Esophagus squamous epithelium (tissue), 5 donors: Measurements from ENCODE around the gene ADD3. TPM values are rescaled to one million over a fixed set of nuclear protein-coding genes. Genes with fewer than 3 reads are reported as not detected.

Experiments used
- DNase-seq: peaks from one replicate; lab custom pipeline; 2025; lab: John Stamatoyannopoulos, UW
- H3K27ac ChIP-seq, 4 donors: fragments of 200-600 bp; sonication (generic); one replicate each; pipeline ENCODE4 v1.5.1; 2016 to 2019; ENCODE audit warnings: mild to moderate bottlenecking in 1 of 4
- H3K27me3 ChIP-seq, 4 donors: fragments of 200-600 bp; sonication (generic); 1 replicate in 3 of 4; 2 replicates in 1 of 4; pipeline versions ENCODE4 v1.5.1 to v1.6.0; 2017 to 2021; ENCODE audit warnings: antibody characterized with exemption in 1 of 4
- H3K36me3 ChIP-seq, 3 donors: fragments of 200-600 bp; sonication (generic); one replicate each; pipeline ENCODE4 v1.5.1; 2016 to 2019
- H3K4me1 ChIP-seq, 3 donors: fragments of 200-600 bp; sonication (generic); one replicate each; pipeline ENCODE4 v1.5.1; 2017 to 2019
- H3K4me3 ChIP-seq, 4 donors: fragments of 200-600 bp; sonication (generic); 1 replicate in 3 of 4; 2 replicates in 1 of 4; pipeline ENCODE4 v1.5.1; 2016 to 2019; ENCODE audit warnings: mild to moderate bottlenecking in 2 of 4, moderate library complexity in 1 of 4
- H3K9me3 ChIP-seq, 3 donors: fragments of 200-600 bp; sonication (generic); one replicate each; pipeline ENCODE4 v1.5.1; 2016 to 2019
- POLR2A ChIP-seq, 4 donors: fragments of 450-650 bp; IDR thresholded peaks; one replicate each; pipeline ENCODE4 v1.6.1; 2017; ENCODE audit warnings: antibody characterized with exemption in 4 of 4, mild to moderate bottlenecking in 4 of 4, moderate library complexity in 3 of 4
- whole genome bisulfite sequencing, 2 donors: methylation state at CpG; one replicate each; pipeline ENCODE4 v1.1.5; 2018; 5-methylcytosine and 5-hydroxymethylcytosine counted together
- intact Hi-C: fragments of 100-400 bp; cut with DNase I; formaldehyde crosslinking; loops from one replicate; pipeline ENCODE4 v1.15.0; 2022
- total RNA-seq, 4 donors: library from RNA; depleted of rRNA; stranded (reverse); fragments of >200 nt; gene quantifications; one replicate each; pipeline ENCODE4 v1.1.0, GENCODE V29; 2016
- TF ChIP-seq, protein P1 (sequence below), 6 experiments: fragments of 450-650 bp in 4 of 6; fragments of 200-600 bp in 2 of 6; sonication (generic) in 2 of 6; IDR thresholded peaks; one replicate each; pipeline ENCODE4 v1.5.1; 2016 to 2019; ENCODE audit warnings: antibody characterized with exemption in 6 of 6, mild to moderate bottlenecking in 4 of 6, moderate library complexity in 4 of 6
- donor health status: DM: yes; HTN: yes; CAD: no.

ADD3 gene
- total RNA-seq, 4 donors from 2014 or later = 52.5 to 214 (median 145) TPM

DNA sequence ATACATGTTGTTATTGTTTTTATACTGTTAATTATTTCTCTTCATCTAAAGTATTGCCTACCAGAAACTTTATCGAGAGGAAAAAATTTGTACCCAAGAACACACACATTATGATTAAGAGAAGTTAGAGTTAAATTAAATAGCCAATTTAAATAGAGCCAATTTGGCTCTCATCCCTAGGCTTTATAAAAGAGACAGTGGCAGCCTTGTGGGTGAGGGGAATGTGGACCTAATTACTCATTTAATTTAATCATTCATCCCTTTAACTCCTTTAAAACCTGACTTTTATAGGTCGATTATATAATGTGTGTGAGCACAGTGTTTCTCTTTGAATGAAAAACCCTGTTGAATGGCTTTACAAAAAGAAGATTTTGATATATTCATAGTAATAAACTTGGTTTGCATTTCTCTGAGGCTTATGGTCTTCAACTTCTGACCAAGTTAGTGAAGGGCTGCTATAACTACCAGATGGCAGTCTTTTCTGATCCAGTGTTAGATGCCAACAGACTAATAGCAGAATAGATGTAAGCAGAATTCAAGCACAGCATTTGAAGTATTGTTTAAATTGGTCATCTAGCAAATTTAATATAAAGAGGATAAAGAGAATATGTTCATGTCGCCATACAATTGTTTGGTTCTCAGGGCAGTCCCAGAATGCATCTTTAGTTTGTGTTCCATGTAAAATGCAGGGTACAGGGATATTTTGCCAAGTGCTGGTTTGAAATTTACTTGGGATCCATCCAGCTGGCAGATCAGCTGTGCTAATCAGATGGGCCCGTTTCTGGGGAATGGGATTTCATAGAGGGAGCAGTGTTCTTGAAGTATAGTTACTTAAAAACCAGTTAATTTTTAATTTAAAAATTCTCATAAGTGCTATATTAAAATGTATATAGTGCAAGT, 25.3 kb downstream of the ADD3 start:
- TF ChIP-seq, protein P1, sequence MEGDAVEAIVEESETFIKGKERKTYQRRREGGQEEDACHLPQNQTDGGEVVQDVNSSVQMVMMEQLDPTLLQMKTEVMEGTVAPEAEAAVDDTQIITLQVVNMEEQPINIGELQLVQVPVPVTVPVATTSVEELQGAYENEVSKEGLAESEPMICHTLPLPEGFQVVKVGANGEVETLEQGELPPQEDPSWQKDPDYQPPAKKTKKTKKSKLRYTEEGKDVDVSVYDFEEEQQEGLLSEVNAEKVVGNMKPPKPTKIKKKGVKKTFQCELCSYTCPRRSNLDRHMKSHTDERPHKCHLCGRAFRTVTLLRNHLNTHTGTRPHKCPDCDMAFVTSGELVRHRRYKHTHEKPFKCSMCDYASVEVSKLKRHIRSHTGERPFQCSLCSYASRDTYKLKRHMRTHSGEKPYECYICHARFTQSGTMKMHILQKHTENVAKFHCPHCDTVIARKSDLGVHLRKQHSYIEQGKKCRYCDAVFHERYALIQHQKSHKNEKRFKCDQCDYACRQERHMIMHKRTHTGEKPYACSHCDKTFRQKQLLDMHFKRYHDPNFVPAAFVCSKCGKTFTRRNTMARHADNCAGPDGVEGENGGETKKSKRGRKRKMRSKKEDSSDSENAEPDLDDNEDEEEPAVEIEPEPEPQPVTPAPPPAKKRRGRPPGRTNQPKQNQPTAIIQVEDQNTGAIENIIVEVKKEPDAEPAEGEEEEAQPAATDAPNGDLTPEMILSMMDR (IDR thresholded peaks at IDR 0.05) = no peak
- no peak for TF ChIP-seq POLR2A (IDR thresholded peaks at IDR 0.05)
- intact Hi-C loops = no loop called here
- Histone ChIP-seq H3K9me3 (no peaks in the 10 kb centered on the region), H3K4me1 (peaks cover 3 to 54% (median 7%) of the 10 kb centered on the region in 3 donors), H3K27ac (no peak overlapping the region), H3K4me3 (no peak overlapping the region), H3K27me3 (no peaks in the 10 kb centered on the region), H3K36me3 (no peaks in the 10 kb centered on the region)
- DNase-seq = no peak
- WGBS, 2 donors = 30 to 35% methylated on average over 4 of the region's 4 CpGs

DNA sequence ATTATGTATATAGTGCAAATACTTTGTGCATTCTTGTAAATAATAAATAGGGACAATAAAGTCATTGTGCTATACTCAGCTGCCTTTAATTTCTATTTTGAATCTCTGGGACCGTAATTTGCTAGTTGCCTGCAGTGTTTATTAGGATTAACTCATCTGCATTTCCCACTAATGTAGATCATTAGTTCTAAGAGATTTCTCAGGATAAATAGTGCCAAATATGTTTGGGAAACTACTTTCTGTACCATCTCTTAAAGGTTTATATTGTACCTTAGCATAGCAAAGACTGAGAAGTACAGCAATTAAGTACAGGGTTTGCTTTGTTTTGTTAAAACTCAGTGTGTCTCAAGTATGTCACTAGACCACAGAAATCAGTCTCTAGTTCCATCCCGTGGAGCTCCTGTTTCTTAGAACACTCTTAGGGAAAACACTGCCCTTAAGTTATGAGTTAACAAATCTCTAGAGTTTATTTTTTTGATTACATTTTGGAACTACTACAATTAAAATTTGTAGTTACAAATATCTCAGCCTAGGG, 26.0 kb downstream of the ADD3 start:
- Histone ChIP-seq H3K27ac (no peak overlapping the region), H3K4me3 (no peak overlapping the region), H3K27me3 (no peaks in the 10 kb centered on the region), H3K9me3 (no peaks in the 10 kb centered on the region), H3K4me1 (peaks cover 3 to 54% (median 7%) of the 10 kb centered on the region in 3 donors), H3K36me3 (no peaks in the 10 kb centered on the region)
- TF ChIP-seq POLR2A (IDR thresholded peaks at IDR 0.05) = no peak
- TF ChIP-seq, protein P1 (IDR thresholded peaks at IDR 0.05) = no peak
- intact Hi-C loops = no loop called here
- no peak for DNase-seq
- 22 to 36% methylated on average over 2 of the region's 2 CpGs for WGBS, 2 donors

DNA sequence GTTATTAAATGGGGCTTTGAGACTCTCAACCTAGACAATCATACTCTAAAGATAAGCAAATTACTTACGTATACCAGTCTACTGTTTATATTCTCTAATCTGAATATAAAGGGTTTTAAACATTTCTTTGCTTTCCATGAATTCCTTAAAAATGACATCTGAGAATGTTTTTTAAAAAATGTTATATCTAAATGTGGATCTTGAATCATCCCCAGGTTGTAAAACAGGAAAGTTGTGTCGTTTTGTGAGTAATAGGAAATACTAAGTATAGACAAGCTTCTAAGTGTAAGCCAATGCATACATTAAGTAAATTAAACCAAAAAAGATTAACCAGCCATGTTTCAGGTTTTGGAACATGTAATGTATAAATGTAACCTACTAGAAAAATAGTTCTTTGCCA, 26.8 kb downstream of the ADD3 start:
- TF ChIP-seq, protein P1 (IDR thresholded peaks at IDR 0.05) = no peak
- no peak for TF ChIP-seq POLR2A (IDR thresholded peaks at IDR 0.05)
- intact Hi-C loops = no loop called here
- Histone ChIP-seq H3K36me3 (no peaks in the 10 kb centered on the region), H3K27ac (no peak overlapping the region), H3K4me1 (peaks cover 3 to 54% (median 7%) of the 10 kb centered on the region in 3 donors), H3K9me3 (no peaks in the 10 kb centered on the region), H3K27me3 (no peaks in the 10 kb centered on the region), H3K4me3 (no peak overlapping the region)
- 37 to 41% methylated on average over 2 of the region's 2 CpGs for WGBS, 2 donors
- DNase-seq = no peak

DNA sequence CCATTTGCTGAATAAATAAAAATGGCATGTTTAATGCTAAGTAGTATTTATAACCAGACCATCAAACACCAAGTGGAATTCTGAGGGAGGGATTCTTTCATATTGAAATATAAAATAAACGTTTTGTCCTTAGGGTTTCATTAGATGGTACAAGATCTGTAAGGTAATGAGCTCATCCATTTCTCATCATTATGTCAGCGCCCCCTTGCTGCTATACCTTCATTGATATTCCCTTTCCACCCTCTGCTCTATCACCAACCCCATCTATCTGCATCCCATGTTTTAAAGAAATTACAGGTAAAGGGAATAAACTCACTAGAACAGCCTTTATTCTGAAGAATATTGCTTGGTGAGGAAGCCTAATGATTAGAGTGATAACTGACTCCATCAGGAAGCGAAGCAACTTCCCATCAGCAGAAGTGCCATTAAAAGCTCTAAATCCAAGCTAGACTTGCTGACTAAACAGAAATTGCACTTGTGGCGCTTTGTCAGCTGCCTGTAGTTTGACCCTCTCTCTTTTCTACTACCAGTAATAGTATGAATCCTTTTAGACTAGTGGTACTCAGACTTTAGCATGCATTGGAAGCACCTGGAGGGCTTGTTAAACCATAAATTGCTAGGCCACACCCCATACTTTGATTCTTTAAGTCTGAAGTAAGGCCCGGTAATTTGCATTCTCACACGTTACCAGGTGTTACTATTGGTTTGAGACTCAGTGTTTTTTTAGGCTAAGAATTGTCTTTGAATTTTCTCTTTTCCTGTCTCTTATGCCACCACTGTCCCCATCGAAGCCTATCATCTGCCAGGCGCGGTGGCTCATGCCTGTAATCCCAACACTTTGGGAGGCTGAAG, 27.5 kb downstream of the ADD3 start:
- Histone ChIP-seq H3K4me1 (peaks cover 3 to 56% (median 7%) of the 10 kb centered on the region in 3 donors), H3K27me3 (no peaks in the 10 kb centered on the region), H3K27ac (no peak overlapping the region), H3K36me3 (no peaks in the 10 kb centered on the region), H3K9me3 (no peaks in the 10 kb centered on the region), H3K4me3 (no peak overlapping the region)
- no peak for DNase-seq
- 78 to 90% methylated on average over 9 of the region's 9 CpGs for WGBS, 2 donors
- no peak for TF ChIP-seq POLR2A (IDR thresholded peaks at IDR 0.05)
- TF ChIP-seq, protein P1 (IDR thresholded peaks at IDR 0.05) = no peak
- intact Hi-C loops = no loop called here
